GM18511 (cell line): ENCODE data around the gene KRTAP5-3.

ENCODE experiments used
- ATAC-seq: cut with Tn5 transposase; IDR thresholded peaks from one replicate; pipeline ENCODE4 v1.9.1; 2021; ENCODE audit warnings: mild to moderate bottlenecking, moderate library complexity; ENCODE audit not compliant: unreplicated experiment

The KRTAP5-3 gene

GRCh38 chr11:1643146-1643690, 35.0 kb upstream of the KRTAP5-3 start:
- no peak for ATAC-seq

DNA sequence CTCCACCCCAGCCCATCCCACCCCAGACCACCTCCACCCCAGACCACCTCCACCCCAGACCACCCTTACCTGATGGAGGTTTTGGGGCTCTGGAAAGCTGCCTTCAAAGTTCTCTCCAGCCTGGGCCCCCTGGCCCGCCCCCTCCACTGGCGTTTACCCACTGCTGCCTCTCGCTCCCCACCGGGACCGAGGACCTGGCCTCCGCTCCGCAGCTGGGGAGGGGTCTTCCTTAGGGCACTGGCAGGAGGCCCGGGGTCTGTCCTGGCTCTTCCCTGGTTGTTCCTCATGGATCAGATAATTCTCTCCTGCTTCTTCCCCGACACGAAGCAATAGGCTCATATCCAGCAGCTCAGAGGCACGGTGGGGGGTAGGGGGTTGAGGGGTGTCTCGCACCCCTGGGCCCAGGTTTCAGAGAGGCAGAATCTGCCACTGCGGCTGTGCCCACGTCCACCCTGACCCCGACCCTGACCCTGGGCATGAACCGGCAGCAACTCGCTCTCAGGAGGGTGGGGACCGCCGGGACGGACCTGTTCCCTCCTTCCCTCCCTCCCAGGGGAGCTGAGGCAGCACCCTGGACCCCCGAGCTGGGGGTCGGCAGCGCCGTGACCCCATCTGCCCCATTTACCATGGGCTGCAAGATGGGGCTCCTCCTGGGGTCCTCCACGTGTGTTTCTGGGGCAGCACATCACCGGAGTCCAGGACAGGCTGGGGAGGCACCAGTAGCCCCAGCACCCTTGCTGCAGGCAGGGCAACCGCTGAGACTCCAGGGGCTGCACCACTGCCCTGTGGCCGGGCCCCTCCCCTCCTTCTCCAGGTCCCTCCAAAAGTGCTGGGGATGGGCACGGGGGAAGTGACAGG, 34.3 kb upstream of the KRTAP5-3 start:
- ATAC-seq = no peak

DNA sequence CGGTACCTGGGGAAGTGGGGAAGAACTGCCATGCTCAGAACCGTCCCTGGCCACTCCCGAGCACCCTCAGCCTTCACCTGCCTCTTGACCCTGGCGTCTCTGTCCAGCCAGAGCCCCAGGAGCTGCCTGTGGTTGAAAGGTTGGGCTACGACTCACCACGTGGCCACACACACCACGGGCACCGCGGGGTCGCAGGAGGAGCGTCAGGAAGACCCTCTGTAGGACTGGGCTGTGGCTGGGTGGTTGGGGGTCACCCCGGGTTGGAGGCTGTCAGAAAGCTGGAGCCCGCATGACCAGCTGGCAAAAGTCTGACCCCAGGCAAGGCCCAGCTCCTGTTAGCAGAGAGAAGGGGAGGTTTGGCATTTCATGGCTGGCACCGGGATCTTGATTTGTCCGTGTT, 32.8 kb upstream of the KRTAP5-3 start:
- ATAC-seq = no peak

GRCh38 chr11:1640076-1640946, 32.0 kb upstream of the KRTAP5-3 start:
- ATAC-seq = no peak

GRCh38 chr11:1639666-1640065, 31.4 kb upstream of the KRTAP5-3 start:
- ATAC-seq = no peak

DNA sequence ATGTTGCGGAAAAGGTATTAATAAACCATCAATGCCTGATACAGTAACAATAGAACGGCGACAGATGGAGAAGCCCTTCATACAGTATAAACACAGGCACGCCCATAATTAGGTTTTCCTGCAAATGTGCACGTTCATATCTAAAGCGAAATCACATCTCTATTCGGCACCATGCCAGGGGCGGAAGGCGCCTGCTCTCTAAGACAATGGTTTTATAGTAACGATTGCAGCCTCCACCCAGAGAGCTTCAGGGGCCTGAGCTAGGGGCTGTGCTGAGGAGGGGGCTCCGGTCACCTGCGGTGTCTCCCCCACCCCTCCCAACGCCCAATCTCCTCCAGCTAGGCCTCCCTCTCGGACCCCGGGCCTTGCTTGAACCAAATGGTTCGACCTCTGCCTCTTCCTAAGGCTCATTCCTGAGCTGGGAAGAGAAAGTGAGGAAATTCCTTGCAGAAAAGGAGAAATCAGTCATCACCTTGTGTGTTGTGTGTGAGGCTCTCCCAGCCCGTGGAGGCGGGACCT, 30.9 kb upstream of the KRTAP5-3 start:
- ATAC-seq = no peak

GRCh38 chr11:1638344-1638743, 30.1 kb upstream of the KRTAP5-3 start:
- no peak for ATAC-seq

GRCh38 chr11:1637628-1638027, 29.4 kb upstream of the KRTAP5-3 start:
- ATAC-seq = no peak

DNA sequence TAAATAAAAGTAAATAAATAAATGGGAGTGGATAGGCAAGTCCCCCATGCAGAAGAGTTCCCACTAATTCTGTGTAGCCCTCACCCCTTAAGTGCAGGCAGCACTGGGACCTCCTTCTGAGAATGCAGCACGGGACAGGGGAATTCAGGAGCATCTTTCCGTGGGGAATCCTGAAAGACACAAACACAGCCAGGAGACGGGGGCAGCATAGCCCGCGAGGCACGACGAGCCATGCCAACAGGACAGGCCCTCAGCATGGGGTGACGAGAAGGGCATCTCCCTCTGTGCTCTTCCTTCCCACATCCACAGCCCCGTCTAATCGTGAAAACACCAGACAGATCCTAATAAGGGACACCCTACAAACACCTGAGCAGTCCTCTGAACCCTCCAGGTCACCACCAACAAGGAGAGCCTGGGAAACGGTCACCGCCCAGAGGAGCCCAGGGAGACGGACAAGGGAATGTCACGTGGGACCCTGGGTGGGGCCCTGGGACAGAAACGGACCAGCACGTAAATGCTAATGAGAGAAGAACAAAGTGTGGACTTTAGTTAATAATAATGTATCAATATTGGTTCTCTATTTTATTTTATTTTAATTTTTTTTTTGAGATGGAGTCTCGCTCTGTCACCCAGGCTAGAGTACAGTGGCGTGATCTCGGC, 28.2 kb upstream of the KRTAP5-3 start:
- ATAC-seq = no peak

DNA sequence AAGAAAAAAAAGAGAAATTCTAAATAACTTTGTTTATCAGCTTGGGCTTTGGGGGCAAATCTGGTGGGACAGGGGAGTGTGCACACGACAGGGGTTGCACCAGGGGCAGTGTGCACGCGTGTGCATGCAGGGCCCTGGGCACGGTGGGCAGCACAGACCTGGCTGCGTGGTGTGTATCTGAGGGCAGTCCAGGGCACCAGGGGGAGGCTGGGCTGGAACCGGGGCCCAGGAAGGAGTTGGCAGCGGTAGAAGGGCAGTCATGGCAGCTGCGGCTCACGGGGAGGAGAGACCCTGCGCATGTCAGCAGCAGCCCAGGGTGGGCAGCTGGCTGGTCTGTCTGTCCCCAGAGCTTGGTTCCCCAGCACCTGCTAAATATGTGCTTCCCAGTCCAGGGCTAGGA, 25.6 kb upstream of the KRTAP5-3 start:
- no peak for ATAC-seq

GRCh38 chr11:1632053-1632714, 23.9 kb upstream of the KRTAP5-3 start:
- ATAC-seq = no peak

DNA sequence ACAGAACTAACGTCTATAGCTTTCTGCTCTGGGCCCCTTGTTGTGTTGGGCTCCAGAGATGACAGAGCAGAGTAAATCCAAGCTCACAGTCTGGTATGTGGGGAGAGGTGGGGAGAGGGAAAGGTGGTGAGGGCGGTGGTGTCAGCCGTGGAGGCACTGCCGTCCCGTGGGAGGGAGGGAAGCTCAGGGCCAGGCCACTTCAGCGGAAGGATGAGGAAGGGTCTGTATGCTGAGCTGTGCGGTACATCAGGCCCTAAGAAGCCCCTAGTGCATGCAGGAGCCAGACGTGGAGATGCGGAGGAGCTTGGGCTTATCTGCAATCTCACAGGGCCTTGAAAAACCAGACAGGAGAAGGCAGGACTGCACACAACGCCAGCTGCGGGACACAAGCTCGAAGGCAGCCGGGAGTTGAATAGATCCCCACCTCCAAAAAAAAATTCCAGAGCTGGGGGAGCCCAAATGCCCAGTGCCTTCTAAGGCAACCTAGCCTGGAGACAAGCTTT, 22.9 kb upstream of the KRTAP5-3 start:
- no peak for ATAC-seq

GRCh38 chr11:1630271-1630670, 22.0 kb upstream of the KRTAP5-3 start:
- no peak for ATAC-seq

DNA sequence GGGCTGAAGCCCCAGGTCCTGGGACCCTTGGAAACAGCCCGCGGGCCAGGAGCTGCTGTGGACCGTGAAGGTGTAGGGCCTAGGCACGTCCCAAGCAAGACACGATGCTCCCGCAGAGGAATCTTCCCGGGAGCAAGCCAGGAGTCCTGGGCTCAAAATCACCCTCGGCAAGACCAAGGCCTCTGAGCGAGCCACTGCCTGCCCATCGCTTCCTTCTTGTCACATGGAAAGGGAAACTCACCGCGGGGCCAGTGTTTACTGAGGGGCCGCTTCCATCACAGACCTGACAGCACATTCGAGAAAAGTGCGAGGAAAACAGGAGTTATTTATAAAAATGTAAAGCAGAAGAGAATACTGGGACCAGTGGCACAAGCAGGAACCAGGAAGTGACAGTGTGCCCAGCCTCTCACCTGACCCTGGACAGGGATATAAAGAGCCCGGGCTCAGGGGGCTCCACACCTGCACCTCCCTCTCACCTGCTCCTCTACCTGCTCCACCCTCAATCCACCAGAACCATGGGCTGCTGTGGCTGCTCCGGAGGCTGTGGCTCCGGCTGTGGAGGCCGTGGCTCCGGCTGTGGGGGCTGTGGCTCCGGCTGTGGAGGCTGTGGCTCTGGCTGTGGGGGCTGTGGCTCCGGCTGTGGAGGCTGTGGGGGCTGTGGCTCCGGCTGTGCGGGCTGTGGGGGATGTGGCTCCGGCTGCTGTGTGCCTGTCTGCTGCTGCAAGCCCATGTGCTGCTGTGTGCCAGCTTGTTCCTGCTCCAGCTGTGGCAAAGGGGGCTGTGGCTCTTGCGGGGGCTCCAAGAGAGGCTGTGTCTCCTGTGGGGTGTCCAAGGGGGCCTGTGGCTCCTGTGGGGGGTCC, 21.3 kb upstream of the KRTAP5-3 start, which contains the start of gene KRTAP5-5:
TSS of gene KRTAP5-5 (plus strand) at position 450 of the 860 bp plus-strand sequence. CDS start at position 516, 66 bp downstream.
- no peak for ATAC-seq

GRCh38 chr11:1628506-1629325, 20.5 kb upstream of the KRTAP5-3 start:
- ATAC-seq = no peak

- ATAC-seq = no peak
Measured at GRCh38 chr11:1625541-1625940, 17.3 kb upstream of the KRTAP5-3 start.

- ATAC-seq = no peak
Measured at GRCh38 chr11:1624621-1625020, 16.4 kb upstream of the KRTAP5-3 start.

DNA sequence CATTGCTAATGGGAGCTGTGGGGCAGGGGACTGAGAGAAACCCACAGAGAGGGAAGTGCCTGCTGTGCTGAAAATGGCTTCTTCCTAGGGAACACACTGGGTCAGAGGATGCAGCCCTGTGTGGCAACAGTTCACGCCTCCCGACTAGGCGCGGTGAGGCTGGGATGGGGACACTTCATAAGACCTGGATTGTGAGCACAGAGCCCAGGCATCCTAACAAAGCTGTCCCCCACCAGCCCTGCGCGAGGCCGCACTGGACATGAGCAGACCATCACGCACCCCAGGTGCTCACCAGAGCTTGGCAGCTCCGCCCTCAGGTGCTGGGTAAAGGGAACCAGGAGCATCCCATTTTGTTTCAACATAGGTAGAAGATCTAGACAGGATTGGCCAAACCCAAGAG, 15.5 kb upstream of the KRTAP5-3 start:
- no peak for ATAC-seq
